Omental fat pad (tissue), 4 donors: Measurements from ENCODE around the gene SIAH2. TPM values are rescaled to one million over a fixed set of nuclear protein-coding genes. Genes with fewer than 3 reads are reported as not detected.

Experiments used
- ATAC-seq: fragments of 150-250 bp; one replicate; pipeline ENCODE4 v1.9.1; 2016; ENCODE audit warnings: mild to moderate bottlenecking, moderate library complexity; ENCODE audit not compliant: low FRiP score
- DNase-seq: peaks from one replicate; pipeline ENCODE4 v3.0.0-alpha.2; 2019; ENCODE audit warnings: low spot score
- CTCF ChIP-seq, 3 donors: fragments of 450-650 bp; IDR thresholded peaks; one replicate each; pipeline ENCODE4 v1.5.1; 2016 to 2017; ENCODE audit warnings: antibody characterized with exemption in 3 of 3, mild to moderate bottlenecking in 3 of 3, moderate library complexity in 2 of 3
- total RNA-seq, 4 donors: library from RNA; depleted of rRNA; stranded (reverse); fragments of >200 nt; gene quantifications; one replicate each; pipeline ENCODE4 v1.1.0, GENCODE V29; 2016

Gene SIAH2
- total RNA-seq, 4 donors from 2014 or later = 30.6 to 45.3 (median 32.1) TPM

DNA sequence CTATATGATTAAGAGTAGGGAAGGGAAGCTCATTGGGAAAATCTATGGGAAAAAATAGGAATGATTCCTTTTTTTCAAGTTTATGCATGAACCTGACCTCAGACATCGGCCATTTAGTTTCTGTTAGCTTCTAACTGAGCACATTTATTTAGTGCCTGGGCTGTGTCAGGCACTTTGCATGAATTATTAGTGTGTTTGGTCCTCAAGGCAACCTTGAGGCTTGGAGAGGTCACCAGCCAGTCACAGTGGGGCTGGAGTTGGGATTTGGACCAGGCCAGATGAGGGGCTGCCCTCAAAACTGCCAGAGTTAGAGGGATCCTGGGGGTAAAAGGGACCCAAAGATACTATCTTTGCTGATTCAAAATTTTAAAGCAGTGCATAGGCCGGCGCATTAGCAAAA lies 8.1 kb downstream of the SIAH2 start:
- ATAC-seq = no peak
- no peak for TF ChIP-seq CTCF (IDR thresholded peaks at IDR 0.05)
- DNase-seq = no peak

GRCh38 chr3:150751781-150752263 lies 11.1 kb downstream of the SIAH2 start:
- no peak for TF ChIP-seq CTCF (IDR thresholded peaks at IDR 0.05)
- no peak for ATAC-seq
- no peak for DNase-seq

DNA sequence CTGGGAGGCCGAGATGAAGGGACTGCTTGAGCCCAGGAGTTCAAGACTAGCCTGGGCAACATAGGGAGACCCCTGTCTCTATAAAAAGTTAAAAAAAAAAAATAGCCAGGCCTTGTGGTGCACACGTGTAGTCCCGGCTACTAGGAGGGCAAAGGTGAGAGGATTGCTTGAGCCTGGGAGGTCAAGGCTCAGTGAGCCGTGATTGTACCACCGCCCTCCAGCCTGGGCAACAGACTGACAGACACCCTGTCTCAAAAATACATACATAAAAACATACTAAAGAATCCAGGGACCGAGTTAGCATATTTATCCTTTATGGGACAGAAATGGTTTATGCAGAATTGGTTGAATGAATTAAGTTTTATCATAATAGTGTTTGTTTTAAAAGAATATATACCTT lies 13.7 kb downstream of the SIAH2 start:
- TF ChIP-seq CTCF (IDR thresholded peaks at IDR 0.05) = no peak
- DNase-seq (no peak), ATAC-seq (no peak)

GRCh38 chr3:150748684-150749047 lies 14.3 kb downstream of the SIAH2 start:
- no peak for ATAC-seq
- no peak for TF ChIP-seq CTCF (IDR thresholded peaks at IDR 0.05)
- no peak for DNase-seq

GRCh38 chr3:150747886-150748683 lies 14.9 kb downstream of the SIAH2 start:
- DNase-seq (no peak), ATAC-seq (no peak)
- no peak for TF ChIP-seq CTCF (IDR thresholded peaks at IDR 0.05)

DNA sequence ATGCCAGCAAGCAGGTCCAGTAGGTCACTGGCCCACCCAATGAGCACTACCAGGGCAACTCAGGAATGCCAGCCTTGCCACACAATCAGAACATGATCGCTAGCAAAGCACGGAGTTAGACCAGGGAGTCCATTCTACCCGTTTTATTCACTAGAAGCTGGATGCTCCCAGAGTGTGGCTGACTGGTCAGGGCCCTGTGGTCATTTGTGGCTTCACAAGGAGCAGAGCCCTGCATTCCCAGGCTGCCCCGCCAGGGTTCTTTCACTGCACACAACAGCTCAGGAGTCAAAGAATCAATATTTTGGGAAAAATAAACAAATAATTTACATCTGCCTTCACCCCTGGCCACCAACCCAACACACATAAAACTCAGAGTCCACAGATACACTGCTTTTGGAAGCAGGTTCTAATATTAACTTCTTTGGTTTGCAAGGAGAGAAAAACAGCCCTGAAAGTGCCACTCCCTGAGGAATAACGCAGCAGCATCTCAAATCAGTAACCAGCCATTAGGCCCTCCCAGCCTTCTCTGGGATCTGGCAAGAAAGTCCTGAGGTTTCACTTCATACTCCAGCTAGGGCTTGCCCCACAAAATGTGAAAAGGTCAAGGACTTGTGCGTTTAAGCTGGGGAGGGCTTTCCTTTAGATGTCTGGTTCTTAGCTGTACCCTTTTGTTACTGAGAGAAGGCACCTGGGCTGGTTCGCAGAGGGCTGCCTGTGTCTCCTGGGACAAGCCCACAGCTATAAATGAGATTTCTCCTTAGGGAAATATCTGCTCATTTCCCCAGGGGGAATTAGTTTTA lies 16.0 kb downstream of the SIAH2 start:
- ATAC-seq = no peak
- DNase-seq = no peak
- no peak for TF ChIP-seq CTCF (IDR thresholded peaks at IDR 0.05)
